Neutrophil (primary cell): ENCODE results near the gene SFMBT1.

Source experiments
- H3K27ac ChIP-seq: fragments of 200-600 bp; sonication (generic); 2 replicates; pipeline ENCODE4 v1.5.1; 2016; ENCODE audit warnings: mild to moderate bottlenecking, moderate library complexity
- H3K27me3 ChIP-seq: fragments of 200-600 bp; sonication (generic); 2 replicates; pipeline ENCODE4 v1.6.0; 2016; ENCODE audit warnings: mild to moderate bottlenecking
- H3K36me3 ChIP-seq: fragments of 200-600 bp; sonication (generic); 2 replicates; pipeline ENCODE4 v1.5.1; 2017
- H3K4me1 ChIP-seq, 2 experiments: fragments of 200-600 bp in 1 of 2; sonication (generic) in 1 of 2; 1 replicate in 1 of 2; 2 replicates in 1 of 2; pipeline versions ENCODE4 v1.5.1 to v1.6.1; 2013 to 2016; ENCODE audit warnings: low read depth in 1 of 2, low read length in 1 of 2, mild to moderate bottlenecking in 1 of 2, moderate library complexity in 1 of 2; ENCODE audit not compliant: control insufficient read depth in 1 of 2, insufficient read depth in 1 of 2
- H3K4me3 ChIP-seq, 2 experiments: fragments of 200-600 bp in 1 of 2; sonication (generic) in 1 of 2; 1 replicate in 1 of 2; 2 replicates in 1 of 2; pipeline ENCODE4 v1.5.1; 2013 to 2016; ENCODE audit warnings: low read depth in 1 of 2, low read length in 1 of 2, mild to moderate bottlenecking in 1 of 2, moderate library complexity in 1 of 2
- H3K9me3 ChIP-seq: fragments of 200-600 bp; sonication (generic); 2 replicates; pipeline ENCODE4 v1.5.1; 2016
- CTCF ChIP-seq: fragments of 200-600 bp; sonication (generic); IDR thresholded peaks from 2 replicates; pipeline ENCODE4 v1.5.1; 2016; ENCODE audit warnings: antibody characterized with exemption

The SFMBT1 gene

DNA sequence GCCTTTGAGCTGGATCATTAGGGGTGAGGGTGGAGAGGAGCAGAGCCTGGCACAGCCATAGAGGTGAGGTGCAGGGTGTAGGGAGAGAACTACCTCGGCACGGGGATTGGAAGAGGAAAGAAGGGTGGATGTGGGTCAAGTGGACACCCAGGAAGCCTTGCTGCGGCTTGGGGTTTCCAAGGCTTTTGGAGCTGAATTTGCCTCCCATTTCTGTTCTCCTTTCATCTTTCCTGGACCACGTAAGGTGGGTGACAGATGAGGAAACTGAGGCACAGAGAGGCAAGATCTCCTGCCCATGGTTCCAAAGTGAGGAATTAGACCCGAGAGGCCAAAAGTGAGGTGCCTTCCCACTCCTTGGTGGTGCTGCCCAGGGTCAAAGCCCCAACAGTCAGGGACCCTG is 35.4 kb upstream of the SFMBT1 start:
- H3K36me3 ChIP-seq: no peaks in the 10 kb centered on the region
- H3K4me1 ChIP-seq: no peaks in the 10 kb centered on the region
- no peaks in the 10 kb centered on the region for H3K9me3 ChIP-seq
- no peak overlapping the region for H3K27ac ChIP-seq
- TF ChIP-seq CTCF: no peak
- no peaks in the 10 kb centered on the region for H3K27me3 ChIP-seq
- H3K4me3 ChIP-seq: no peak overlapping the region

- Histone ChIP-seq H3K36me3 (no peaks in the 10 kb centered on the region), H3K27ac (no peak overlapping the region)
Measured at GRCh38 chr3:53080612-53081205, 34.8 kb upstream of the SFMBT1 start.

GRCh38 chr3:53079791-53080555 is 34.1 kb upstream of the SFMBT1 start:
- Histone ChIP-seq H3K4me1 (no peaks in the 10 kb centered on the region), H3K36me3 (no peaks in the 10 kb centered on the region), H3K9me3 (no peaks in the 10 kb centered on the region), H3K27ac (no peak overlapping the region), H3K27me3 (no peaks in the 10 kb centered on the region), H3K4me3 (no peak overlapping the region)
- TF ChIP-seq CTCF: no peak

More at GRCh38 chr3:53080612-53081205, 34.8 kb upstream of the SFMBT1 start:
- no peak overlapping the region for H3K4me3 ChIP-seq
- H3K27me3 ChIP-seq: no peaks in the 10 kb centered on the region
- TF ChIP-seq CTCF: no peak
- no peaks in the 10 kb centered on the region for H3K9me3 ChIP-seq
- H3K4me1 ChIP-seq: no peaks in the 10 kb centered on the region

- H3K4me1 ChIP-seq: no peaks in the 10 kb centered on the region
- H3K27me3 ChIP-seq: no peaks in the 10 kb centered on the region
- no peaks in the 10 kb centered on the region for H3K36me3 ChIP-seq
- no peaks in the 10 kb centered on the region for H3K9me3 ChIP-seq
- TF ChIP-seq CTCF: no peak
- no peak overlapping the region for H3K27ac ChIP-seq
- no peak overlapping the region for H3K4me3 ChIP-seq
Measured at GRCh38 chr3:53079147-53079546, 33.3 kb upstream of the SFMBT1 start.

- no peak overlapping the region for H3K4me3 ChIP-seq
- no peaks in the 10 kb centered on the region for H3K9me3 ChIP-seq
- no peak overlapping the region for H3K27ac ChIP-seq
- H3K4me1 ChIP-seq: peaks cover 1 to 2% of the 10 kb centered on the region in 2 experiments
- H3K27me3 ChIP-seq: no peaks in the 10 kb centered on the region
- TF ChIP-seq CTCF: no peak
- H3K36me3 ChIP-seq: no peaks in the 10 kb centered on the region
Measured at GRCh38 chr3:53078656-53079055, 32.8 kb upstream of the SFMBT1 start.
